Hippocampal formation (tissue), 2 donors: ENCODE data around the gene NUP62CL.
"Not testable (repeated sequence)": the region's sequence is repeated elsewhere in the genome, so short reads cannot be mapped to it uniquely, and the experiment has no call there.

Source experiments
- DNase-seq, 2 donors: peaks; one replicate each; lab custom pipeline; 2025; lab: John Stamatoyannopoulos, UW

Gene NUP62CL

GRCh38 chrX:107205770-107206696 lies at the start of gene NUP62CL, which contains the start of gene DNAAF6:
Gene NUP62CL, minus strand, starts transcription at chrX:107206433. Its CDS starts 31,287 bp downstream, at chrX:107175146.
Gene DNAAF6, plus strand, starts transcription at chrX:107206611. Its CDS starts 6,265 bp downstream, at chrX:107212876.
- peak in 1 of 2 donors; percentile 8 for DNase-seq

GRCh38 chrX:107228486-107228819 lies 22.2 kb upstream of the NUP62CL start:
- no peak for DNase-seq

GRCh38 chrX:107227780-107228485 lies 21.7 kb upstream of the NUP62CL start:
- no peak for DNase-seq

GRCh38 chrX:107226757-107227156 lies 20.5 kb upstream of the NUP62CL start:
- DNase-seq: no peak

- no peak for DNase-seq
Measured at GRCh38 chrX:107213477-107213876, 7.2 kb upstream of the NUP62CL start.

- DNase-seq: no peak
Measured at GRCh38 chrX:107207943-107208342, 1.7 kb upstream of the NUP62CL start.

- no peak for DNase-seq
Measured at GRCh38 chrX:107207089-107207488, 856 bp upstream of the NUP62CL start.

- no peak for DNase-seq
Measured at GRCh38 chrX:107206697-107207065, 448 bp upstream of the NUP62CL start.

- DNase-seq: no peak
Measured at GRCh38 chrX:107204068-107204605, 2.1 kb downstream of the NUP62CL start.

GRCh38 chrX:107199491-107199890 lies 6.7 kb downstream of the NUP62CL start:
- no peak for DNase-seq

- DNase-seq: not testable (repeated sequence)
Measured at GRCh38 chrX:107198074-107198473, 8.2 kb downstream of the NUP62CL start.

- no peak for DNase-seq
Measured at GRCh38 chrX:107197319-107197718, 8.9 kb downstream of the NUP62CL start.

- DNase-seq: no peak
Measured at GRCh38 chrX:107171369-107172102, 34.7 kb downstream of the NUP62CL start.

GRCh38 chrX:107168712-107169111 lies 37.5 kb downstream of the NUP62CL start:
- DNase-seq: no peak

GRCh38 chrX:107168257-107168656 lies 38.0 kb downstream of the NUP62CL start:
- DNase-seq: no peak

- no peak for DNase-seq
Measured at GRCh38 chrX:107167163-107167921, 38.9 kb downstream of the NUP62CL start.

- DNase-seq: not testable (repeated sequence)
Measured at GRCh38 chrX:107157618-107158017, 48.6 kb downstream of the NUP62CL start.

GRCh38 chrX:107155621-107156430 lies 50.4 kb downstream of the NUP62CL start:
- DNase-seq: not testable (repeated sequence)

GRCh38 chrX:107154787-107155620 lies 51.2 kb downstream of the NUP62CL start:
- no peak for DNase-seq
